ENCODE measurements around the gene PYCR2.
"Not testable (repeated sequence)": the region's sequence is repeated elsewhere in the genome, so short reads cannot be mapped to it uniquely, and the experiment has no call there.

GRCh38 chr1:225969751-225970150 is 45.7 kb upstream of the PYCR2 start:
- not testable (repeated sequence) for TF ChIP-seq CTCF (IDR thresholded peaks at IDR 0.05; ENCODE audit: poor library complexity, severe bottlenecking); EZH2 (IDR thresholded peaks at IDR 0.05; ENCODE audit: borderline replicate concordance, insufficient read depth, low read length, poor library complexity, severe bottlenecking); EP300 (conservative IDR thresholded peaks at IDR 0.05; ENCODE audit: poor library complexity, severe bottlenecking); RAD21 (conservative IDR thresholded peaks at IDR 0.05); POLR2AphosphoS5 (IDR thresholded peaks at IDR 0.05); REST (IDR thresholded peaks at IDR 0.05; ENCODE audit: borderline replicate concordance); SMC3 (conservative IDR thresholded peaks at IDR 0.05; ENCODE audit: poor library complexity); TAF1 (IDR thresholded peaks at IDR 0.05; ENCODE audit: low read depth); MXI1 (conservative IDR thresholded peaks at IDR 0.05; ENCODE audit: poor library complexity, severe bottlenecking)

Measured in neural cell (in vitro differentiated cells).